ENCODE results near the gene ADAMTS14. TPM values are rescaled to one million over a fixed set of nuclear protein-coding genes. Genes with fewer than 3 reads are reported as not detected.

The ADAMTS14 gene
- total RNA-seq, 1 experiment from 2014 or later, result 1.6 TPM

GRCh38 chr10:70714951-70715350 lies 42.6 kb downstream of the ADAMTS14 start:
- H3K56ac ChIP-seq (ENCODE audit: insufficient read length, low read depth, low read length), result no peak overlapping the region
- Mint-ChIP-seq H3K36me3 (ENCODE audit: insufficient read depth in 1 of 3, low read depth in 3 of 3) (no peaks in the 10 kb centered on the region; a peak in 1 of 7 replicates), H3K4me3 (no peak overlapping the region), H3K27me3 (ENCODE audit: low read depth) (no peaks in the 10 kb centered on the region; the same call in 1 of the 2 replicates), H3K4me1 (peaks cover 18 to 19% of the 10 kb centered on the region in 2 experiments), H3K9me3 (no peaks in the 10 kb centered on the region), H3K27ac (no peak overlapping the region)
- H3K4me2 ChIP-seq (ENCODE audit: insufficient read depth, insufficient read length, low read length), result no peak overlapping the region
- H2AFZ ChIP-seq (ENCODE audit: low read length), result no peak overlapping the region
- no peaks in the 10 kb centered on the region for H3K79me2 ChIP-seq (ENCODE audit: insufficient read depth, low read length)
- no peak overlapping the region for H2BK12ac ChIP-seq (ENCODE audit: insufficient read length, low read depth, low read length)
- no peak overlapping the region for H2AK5ac ChIP-seq (ENCODE audit: insufficient read length, low read length)
- no peak overlapping the region for H2BK120ac ChIP-seq (ENCODE audit: low read depth, low read length, poor library complexity, severe bottlenecking)
- H3K23ac ChIP-seq (ENCODE audit: insufficient read length, low read depth, low read length), result no peak overlapping the region
- H3K9me3 ChIP-seq (ENCODE audit: control insufficient read depth, low read depth, low read length), result no peaks in the 10 kb centered on the region
- no peaks in the 10 kb centered on the region for H3K23me2 ChIP-seq (ENCODE audit: insufficient read length, low read depth, low read length, poor library complexity, severe bottlenecking)
- no peak overlapping the region for H3K27ac ChIP-seq (ENCODE audit: insufficient read length, low read depth, low read length)
- no peak for TF ChIP-seq CTCF (conservative IDR thresholded peaks at IDR 0.05)
- H2BK15ac ChIP-seq (ENCODE audit: low read depth, low read length), result no peak overlapping the region
- H3T11ph ChIP-seq (ENCODE audit: low read length), result no peak overlapping the region
- no peak overlapping the region for H4K5ac ChIP-seq (ENCODE audit: insufficient read length, low read depth, low read length)
- no peaks in the 10 kb centered on the region for H3K27me3 ChIP-seq (ENCODE audit: insufficient read depth, low read length)
- H2BK5ac ChIP-seq (ENCODE audit: insufficient read length, low read length), result no peak overlapping the region
- H3K79me1 ChIP-seq (ENCODE audit: insufficient read depth, low read depth, low read length, poor library complexity, severe bottlenecking), result no peaks in the 10 kb centered on the region
- H3K9ac ChIP-seq (ENCODE audit: extremely low read depth, insufficient read length, low read length), result no peak overlapping the region
- H3K18ac ChIP-seq (ENCODE audit: insufficient read length, low read depth, low read length), result no peak overlapping the region
- no peak for DNase-seq
- no peak overlapping the region for H4K8ac ChIP-seq (replicated peaks; ENCODE audit: insufficient read length, low read depth, low read length)
- H3K4me1 ChIP-seq (ENCODE audit: insufficient read depth, low read length), result no peaks in the 10 kb centered on the region
- H4K91ac ChIP-seq (ENCODE audit: insufficient read length, low read depth, low read length), result no peak overlapping the region
- no CpG with 5 or more reads among the region's 2 CpGs for WGBS (ENCODE audit: extremely low coverage, insufficient read length, low lambda C conversion rate)
- H3K4ac ChIP-seq (ENCODE audit: low read depth, low read length), result no peak overlapping the region
- H2BK20ac ChIP-seq (ENCODE audit: low read depth, low read length, poor library complexity, severe bottlenecking), result no peak overlapping the region
- no peaks in the 10 kb centered on the region for H4K20me1 ChIP-seq (ENCODE audit: control insufficient read depth, insufficient read depth, insufficient read length)
- no peak overlapping the region for H3K14ac ChIP-seq (ENCODE audit: insufficient read depth, low read length)
